HG03095 (cell line): ENCODE data around the gene CLIC5.
"Not testable (repeated sequence)": the region's sequence is repeated elsewhere in the genome, so short reads cannot be mapped to it uniquely, and the experiment has no call there.

ENCODE experiments used
- ATAC-seq: cut with Tn5 transposase; IDR thresholded peaks from one replicate; pipeline ENCODE4 v1.9.1; 2021; ENCODE audit warnings: moderate library complexity; ENCODE audit not compliant: unreplicated experiment

CLIC5 gene

DNA sequence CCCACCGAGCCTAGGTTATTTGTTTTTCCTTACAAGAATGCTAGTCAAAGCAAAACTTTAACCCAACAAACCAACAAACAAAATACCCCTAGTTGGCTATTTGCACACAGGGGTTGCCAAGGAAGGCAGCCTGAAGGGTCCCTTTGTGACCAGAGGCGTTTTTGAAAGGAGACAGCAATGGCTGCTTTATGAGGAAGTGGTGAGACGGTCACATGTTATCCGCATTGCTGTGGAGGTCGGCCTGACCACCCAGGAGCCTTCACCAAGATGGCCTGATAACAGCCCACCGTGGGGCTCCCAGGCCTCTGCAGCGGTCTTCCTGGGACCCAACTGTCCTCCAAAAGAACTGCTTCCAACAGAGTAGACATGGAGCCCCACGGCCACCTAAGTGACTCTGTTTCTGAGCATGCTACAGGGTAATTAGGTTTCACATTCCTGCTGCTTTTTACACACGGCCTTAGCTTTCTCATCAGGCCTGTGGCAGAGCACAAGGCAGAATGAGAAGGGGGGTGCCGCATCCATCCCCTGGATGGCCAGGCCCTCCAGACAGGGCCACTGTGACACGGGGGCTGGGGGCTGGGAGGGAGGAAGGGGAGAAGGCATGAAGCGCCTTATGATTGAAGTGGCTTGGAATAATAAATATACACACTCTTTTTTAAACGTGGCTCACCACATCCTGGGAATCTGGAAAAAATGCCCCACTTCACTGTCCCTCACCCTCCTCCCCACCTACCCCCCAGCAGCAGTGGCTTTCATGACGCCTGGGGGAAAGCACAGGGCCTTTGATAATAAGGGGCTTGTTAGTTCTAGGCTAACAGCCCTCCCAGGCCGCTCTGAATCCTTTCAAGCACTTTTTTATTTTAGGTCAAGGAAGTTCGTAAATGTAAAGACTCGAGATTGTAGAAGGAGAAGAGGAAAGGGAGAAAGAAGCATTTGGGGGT lies 86.0 kb downstream of the CLIC5 start:
- no peak for ATAC-seq

DNA sequence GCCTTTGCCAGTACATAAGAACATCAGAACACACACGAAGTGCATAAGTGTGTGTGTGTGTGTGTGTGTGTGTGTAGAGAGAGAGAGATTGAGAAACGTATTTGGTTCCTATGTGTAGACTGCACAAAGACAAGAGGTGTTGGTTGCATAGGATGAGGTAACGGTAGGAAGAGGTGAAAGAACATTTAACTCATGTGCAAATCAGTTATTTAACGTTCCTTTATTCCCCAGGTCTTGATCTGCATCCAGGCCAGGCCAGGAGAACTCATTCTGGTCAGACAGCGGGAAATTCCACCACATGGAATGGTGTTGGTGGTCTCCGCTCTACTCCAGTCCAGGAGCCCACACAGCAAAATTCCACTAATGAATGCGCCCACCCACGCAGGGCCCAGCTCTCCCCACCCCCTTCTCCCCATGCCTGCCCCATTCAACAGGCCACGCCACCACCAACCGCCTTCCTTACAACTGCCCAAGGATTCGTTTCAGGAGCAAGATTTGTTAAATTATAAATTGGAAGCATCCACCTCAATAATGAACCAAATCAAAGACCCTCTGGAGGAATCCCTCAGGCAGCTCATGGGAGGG lies 86.8 kb downstream of the CLIC5 start:
- no peak for ATAC-seq

DNA sequence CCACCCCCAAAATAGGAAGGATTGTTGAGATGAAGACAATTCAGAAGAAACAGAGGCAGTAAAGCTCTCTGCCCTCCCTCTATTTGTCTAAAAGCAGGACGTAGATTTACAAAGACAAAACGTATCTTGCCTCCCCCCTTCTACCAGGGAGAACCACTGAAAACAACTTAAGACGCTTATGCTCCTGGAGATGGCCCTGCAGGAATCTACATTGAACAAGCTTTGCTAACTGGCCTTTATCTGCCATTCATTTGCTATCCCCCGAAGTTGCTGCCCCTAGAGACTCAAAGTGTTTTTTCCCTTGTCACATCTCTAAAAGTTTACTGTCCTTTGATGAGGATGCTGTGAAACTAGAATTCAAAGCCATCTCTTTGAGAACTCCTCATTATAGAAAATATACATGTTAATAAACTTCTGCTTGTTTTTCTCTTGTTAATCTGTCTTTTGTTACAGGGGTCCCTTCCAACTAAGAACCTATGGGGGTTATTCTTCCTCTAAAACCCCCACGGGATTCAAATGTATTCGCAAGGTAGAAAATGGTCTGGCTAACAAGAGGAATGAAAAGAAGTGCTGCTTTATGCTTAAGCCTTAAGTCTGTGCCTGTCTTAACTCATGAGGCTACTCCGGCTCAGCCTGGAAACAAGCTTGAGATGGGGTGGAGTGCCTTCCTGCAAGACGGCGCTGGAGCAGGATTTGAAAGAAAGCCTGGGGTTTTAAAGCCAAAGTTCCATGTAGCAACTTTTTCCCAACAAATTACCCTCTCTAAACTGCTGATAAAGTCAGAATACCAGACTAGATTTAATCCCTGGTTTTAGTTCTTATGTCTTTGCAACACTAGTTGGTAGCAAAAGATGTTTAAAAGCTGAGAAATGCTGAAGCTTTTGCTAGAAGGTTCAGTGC lies 88.0 kb downstream of the CLIC5 start:
- no peak for ATAC-seq

DNA sequence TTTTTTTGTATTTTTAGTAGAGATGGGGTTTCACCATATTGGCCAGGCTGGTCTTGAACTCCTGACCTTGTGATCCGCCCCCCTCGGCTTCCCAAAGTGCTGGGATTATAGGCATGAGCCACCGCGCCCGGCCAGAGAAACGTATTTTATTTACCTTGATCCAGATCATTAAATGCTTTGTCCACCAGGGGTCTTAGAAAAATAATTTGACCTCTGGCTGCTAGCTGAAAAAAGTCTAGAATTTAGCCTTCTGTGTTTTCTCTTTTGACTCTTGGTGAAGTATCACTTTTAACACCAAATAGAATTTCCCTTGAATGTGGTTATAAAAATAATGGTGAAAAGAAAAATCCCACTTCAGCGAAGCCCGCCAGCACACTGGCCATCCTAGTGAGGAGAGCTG lies 89.2 kb downstream of the CLIC5 start:
- ATAC-seq: not testable (repeated sequence)

DNA sequence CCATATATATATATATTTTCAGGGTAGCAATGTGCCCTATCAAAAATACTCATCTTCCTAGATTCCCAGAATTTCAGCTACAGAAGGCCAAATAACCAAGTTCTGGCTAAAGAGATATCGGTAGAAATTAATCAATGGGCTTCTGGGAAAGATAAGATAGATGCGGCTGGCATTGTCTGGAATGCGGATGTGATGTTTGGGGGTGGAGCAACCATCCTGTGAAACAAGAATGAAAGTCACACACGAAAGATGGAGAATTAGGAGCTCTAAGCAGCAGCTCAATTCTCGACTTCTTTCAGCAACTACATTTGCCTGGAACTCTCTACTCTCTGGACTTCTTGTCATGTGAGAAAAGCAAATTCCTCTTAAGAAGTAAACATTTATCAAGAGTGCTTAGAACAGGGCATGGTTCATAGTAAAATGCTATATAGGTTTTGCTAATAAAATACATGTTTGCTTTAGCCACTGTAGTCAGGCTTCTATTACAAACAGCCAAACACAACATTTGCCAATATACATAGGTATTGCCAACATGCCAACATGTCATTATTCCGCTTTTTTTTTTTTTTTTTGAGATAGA lies 90.8 kb downstream of the CLIC5 start:
- ATAC-seq: no peak

DNA sequence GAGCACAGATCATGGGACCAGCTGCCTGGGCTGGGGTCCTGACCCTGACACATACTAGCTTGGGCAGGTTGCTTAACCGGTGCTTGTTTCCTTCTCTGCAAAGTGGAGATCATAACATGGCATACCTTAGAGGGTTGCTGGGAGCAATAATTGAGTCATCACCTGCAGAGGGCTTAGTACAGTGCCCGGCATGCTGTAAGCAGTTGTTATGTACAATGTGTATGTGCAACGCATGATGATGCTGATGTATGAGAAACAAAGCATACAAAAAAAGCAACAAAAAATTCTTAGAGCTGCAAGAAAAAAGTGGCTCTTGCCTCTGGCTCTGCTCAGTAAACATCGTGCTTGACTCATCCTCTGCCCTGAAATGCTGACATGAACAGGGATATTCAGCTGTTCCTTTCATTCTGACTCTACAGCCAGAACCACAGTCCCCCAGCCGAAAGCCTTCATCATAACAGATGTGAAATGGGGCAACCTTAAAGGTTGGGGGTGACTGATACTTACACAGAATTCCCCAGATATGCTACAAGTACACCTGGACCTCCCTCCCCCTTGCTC lies 91.7 kb downstream of the CLIC5 start:
- peak; percentile 63 for ATAC-seq

DNA sequence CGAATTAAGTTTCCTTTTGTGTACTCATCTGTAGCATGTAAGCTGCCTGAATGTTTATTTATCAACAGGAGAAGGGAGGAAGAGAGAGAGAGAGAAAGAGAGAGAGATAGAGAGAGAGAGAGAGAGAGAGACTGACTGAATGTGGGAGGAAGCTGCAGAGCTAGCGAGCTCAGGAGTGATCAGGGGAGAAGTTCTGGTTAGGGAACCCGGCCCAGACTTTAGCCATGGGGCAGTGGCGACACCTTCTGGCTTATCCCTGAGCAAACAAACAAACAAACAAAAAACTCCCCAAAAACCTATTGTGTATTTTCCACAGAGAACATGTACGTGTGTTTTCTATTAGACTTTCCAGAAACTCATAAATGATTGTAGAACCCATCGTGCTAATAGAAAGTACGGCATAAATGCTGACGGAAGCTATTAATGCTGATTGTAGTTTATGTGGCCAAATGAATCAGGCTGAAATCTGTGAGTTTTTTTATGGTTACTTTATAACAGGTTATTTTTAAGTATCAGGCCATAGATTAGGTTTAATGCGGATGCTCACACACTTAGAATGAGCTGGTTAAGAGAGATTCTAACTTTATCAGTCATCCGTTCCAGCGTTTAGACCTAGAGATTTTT lies 92.8 kb downstream of the CLIC5 start:
- no peak for ATAC-seq

DNA sequence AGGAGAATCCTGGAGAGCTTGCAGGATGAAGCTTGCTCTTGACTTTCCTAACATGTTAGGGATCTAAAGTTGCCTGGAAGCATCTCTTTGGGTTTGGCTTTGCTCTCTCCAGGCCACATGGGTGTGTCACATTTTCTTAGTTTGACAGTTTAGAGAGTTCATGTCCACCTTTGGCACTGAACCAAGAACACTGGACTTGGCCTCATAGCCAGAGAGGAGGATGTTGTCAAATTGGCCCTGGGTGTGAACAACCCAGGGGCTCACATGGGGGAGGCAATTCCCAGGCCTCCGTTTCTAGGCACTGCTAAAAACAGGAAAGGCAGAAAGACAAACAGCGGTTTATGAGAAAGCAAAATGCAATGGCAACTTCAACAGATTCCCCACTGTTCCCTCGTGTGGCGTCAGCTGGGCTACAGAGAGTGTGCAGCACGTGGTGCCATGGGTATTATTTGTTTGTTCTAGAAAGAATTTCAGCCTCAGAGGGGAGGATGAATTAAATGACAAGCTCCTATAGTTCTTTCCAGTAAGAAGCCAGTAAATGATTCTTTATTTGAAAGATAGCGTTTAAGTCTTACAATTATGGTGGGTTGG lies 93.9 kb downstream of the CLIC5 start:
- no peak for ATAC-seq

DNA sequence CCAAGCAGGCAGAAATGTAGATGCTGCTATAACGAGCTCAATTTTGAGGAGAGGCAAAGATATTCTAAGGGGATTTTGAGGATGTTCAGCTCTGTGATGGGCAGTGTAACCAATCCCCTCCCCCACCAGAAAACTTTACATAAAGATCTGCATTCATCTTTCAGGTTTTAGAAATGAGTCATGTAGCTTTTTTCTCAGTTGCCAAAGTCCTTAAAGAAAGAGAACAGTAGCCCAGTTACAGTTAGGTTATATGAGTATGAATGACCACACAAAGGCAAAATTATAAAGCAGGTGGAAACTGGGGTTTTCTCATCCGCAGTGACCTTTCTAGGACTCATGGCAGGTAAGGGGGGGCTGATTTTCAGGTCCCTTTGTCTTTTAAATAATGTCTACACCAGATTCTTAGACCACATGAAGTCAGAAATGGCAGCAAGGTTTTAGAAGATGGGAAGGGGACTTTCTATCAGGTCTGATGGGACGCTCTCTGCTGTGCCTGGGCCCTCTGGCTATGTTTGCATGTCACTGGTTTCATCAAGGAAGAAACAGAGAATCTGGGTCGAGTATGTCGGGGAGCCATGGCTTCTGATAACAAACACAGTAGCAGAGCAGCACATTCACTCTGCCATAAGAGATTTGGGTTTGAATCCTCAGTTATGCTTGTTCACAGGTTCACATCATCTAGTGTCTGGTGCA lies 94.7 kb downstream of the CLIC5 start:
- ATAC-seq: peak; percentile 60

DNA sequence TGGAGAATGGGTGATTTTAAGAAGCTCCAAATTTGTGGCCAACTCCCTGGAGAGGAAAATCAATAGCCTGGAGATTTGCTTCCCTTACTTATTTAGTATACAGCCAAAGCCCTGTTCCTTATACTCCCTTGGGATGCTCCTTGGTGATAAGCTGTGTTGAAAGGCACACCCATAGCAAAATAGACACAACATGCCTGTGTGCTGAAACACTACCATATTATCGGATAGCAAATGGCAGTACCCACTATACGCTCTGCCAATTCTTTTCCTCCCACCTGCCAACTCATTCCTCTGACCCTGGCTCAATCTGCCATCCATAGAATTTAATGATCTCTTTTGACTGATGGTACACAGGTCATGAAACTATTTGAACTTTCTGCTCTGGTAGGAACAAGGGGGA lies 98.2 kb downstream of the CLIC5 start:
- no peak for ATAC-seq

DNA sequence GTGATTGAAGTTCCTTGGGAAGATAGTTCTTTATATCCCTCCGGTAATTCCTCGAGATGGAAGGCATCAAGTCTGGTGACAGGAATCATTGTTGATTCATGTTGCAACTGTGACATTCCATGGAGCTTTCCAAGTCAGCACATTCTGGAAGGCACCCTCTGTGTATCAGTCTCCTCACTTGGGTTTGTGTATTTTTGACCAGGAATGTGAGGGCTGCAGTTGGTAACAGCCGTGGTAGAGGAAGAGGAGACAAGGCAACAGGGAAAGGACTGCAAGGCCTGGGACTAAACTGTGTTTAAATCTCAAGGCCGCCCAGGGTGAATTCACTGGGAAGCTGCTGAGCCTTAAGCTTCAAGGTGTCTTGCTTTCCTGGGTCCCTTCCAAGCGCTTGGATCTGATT lies 99.0 kb downstream of the CLIC5 start:
- no peak for ATAC-seq

DNA sequence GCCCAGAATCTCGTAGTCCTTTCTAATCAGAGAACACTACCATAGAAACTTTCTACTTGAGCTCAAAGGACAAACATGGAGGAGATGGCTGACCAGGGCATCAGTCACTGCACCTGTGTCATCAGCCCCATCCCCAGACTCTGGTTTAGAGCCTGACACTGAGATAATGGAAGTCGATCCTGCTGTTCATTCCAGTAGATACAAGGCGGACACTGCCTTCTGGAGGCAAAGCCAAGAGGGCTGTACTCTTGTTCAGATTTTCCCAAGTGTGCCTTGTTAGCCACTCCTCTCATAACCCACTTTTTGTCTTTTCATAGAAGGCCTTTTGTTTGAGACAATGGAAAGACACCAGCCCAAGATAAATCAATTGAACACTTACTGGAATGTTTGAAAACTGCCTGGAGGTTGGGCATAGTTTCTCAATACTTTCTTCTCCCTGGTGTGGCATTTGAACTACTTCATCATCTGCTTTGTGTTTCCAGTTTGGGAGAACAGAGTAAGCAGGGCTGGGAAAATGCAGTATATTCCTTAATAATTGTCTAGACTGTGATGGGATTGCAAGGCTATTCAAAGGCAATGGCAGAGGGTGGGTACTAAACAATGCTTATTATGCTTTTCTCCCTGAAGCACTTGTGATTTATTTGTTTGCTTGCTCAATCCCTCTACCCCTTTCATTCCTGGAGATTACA lies 99.7 kb downstream of the CLIC5 start:
- ATAC-seq: no peak

DNA sequence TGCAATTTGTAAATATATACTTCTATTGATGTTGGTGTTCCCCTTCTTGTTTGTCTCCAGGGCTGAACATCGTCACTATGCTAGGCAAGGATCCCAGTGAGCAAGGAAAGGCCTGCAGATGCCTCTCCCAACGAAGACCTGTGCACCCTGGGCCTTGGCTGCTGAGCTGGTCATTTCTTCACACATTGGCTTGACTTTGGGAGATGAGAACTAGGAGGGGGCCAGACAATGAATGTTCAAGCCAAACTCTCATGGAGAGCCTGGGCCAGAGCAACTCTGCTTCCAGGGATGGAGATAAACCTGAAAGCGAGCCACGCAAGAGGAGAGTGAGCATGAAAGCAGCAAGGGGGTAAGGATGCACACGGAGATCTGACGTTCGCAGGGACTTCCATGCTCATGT lies 104.0 kb downstream of the CLIC5 start:
- ATAC-seq: no peak

DNA sequence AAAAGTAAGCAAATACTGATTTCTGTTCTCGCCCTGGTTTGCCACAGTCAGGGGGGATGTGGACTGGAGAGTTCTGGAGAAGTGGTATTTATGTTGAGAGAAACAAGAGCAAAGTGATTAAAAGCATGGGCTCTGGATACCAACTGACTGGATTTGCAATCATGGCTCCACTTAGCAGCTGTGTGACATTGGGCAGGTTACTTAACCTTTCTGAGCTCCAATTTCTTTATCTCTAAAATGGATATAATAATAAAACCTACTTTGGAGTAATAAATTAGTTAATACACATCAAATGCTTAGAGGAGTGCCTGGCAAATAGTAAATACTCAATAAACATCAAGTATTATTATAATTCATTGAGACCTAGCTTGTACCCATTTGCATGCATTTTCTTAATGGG lies 111.7 kb downstream of the CLIC5 start:
- ATAC-seq: no peak

DNA sequence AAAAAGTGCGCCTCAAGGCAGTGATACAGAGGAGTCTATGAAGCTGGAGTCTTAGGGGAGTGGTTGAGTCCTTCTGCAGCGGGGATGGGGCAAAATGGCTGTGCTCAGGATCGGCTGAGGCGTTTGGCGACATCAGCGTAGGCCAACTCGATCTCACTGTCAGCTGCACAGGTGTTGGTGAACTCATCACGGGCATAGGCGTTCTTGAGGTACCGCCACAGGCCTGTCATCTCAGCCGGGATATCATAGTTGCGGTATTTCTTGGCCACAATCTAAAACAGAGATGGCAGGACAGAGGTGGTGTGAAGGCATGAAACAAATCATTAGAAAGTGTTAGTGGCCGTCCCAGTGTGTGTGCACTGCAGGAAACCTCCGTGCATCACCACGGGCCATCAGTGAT lies 112.7 kb downstream of the CLIC5 start:
- no peak for ATAC-seq

DNA sequence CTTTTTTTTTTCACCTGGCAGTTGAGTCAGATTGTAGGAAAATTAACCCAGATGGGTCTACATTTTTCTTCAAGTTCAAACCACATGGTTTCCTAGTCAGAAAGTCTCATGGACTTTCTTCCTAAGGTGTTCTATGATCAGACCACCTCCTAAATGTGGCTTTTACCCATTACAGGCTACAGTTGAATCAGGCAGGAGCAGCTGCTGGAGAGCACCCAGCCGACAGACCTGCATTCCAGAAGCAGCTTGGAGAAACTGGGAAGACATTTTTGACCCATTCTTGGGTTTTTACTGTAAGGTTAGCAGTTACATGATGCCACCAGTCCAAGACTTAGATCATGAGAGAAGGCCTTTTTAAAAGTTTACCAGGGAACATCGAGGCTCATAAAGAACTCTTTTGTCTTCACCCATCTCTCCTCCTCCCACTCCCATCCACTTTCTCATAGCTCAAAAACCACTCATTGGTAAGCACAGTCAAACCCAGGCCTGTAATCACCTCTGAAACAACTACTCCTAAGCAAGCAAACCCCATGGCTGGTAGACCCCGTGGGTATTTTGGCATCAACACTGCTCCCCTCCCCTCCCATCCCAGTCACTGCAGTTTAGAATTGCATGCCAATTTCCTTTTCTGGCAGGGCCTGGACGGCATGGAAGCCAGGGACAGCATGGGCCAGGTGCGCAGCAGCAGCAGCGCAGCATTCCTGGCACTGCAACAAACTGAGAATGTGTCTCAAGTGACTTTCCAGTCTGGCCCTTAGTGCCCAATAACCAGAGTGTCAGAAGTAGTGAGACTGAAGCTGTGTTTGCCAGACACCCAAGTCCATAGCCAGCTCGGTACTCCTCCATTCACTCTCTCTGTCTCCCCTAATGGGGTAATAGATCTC lies 113.7 kb downstream of the CLIC5 start:
- ATAC-seq: no peak

DNA sequence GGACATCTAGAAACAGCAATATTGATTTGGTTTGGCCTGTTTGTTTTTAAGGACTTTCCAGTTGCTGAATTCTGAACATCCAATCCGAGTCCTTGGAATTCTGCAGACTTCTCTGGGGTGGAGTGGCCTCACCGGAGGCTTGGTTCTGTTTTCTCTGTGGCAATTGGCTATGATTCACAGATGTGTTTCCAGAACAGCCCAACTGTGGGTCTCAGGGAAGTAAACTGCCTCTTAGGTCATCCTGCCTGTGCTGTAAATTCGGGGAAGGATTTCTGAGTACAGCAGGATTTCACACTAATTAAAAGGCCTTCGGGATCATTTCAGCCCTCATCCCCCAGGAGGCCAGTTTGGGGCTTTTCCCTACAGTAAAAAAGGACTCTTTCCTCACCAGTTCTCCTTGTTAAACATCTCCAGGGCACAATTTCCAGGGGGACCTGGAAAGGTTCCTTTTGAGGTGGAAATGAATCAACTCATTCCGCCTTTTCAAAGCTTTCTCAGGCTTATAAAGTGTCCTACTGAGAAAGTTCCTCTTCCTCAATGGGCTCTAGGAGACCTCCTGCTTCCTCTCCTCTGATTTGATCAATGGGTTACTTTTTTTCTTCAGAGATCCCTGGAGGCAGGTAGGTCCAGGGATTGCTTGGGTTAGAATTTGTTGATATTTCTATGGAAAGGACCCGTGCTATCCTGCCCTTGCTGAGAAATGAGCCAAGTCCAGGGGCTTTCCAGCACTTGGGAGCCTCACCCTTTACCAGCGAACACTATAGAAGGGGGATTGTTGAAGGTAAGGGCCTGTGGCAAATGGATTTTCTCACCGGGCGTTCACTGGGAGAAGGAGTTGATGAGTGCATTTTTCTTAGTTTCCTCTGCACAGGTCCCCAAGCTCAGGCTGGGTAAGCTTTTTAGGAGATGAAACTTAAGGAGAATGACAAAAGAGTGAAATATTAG lies 114.6 kb downstream of the CLIC5 start:
- ATAC-seq: no peak
